OCI-LY3 (cell line): ENCODE data around the gene TMCC3.

Source experiments
- H2AFZ ChIP-seq: fragments of 200-600, 300-600 bp; shearing (Covaris generic); 2 replicates; pipeline ENCODE4 v1.6.0; 2014; ENCODE audit warnings: antibody characterized with exemption, low read depth, low read length
- H3K27ac ChIP-seq: fragments of 200-600, 300-600 bp; sonication (generic); 2 replicates; pipeline ENCODE4 v1.5.1; 2014; ENCODE audit warnings: mild to moderate bottlenecking, low read length, moderate library complexity, mixed read lengths
- H3K27me3 ChIP-seq: fragments of 200-600, 300-600 bp; sonication (generic); 2 replicates; pipeline ENCODE4 v1.6.1; 2014; ENCODE audit warnings: low read depth, low read length, mixed read lengths
- H3K36me3 ChIP-seq: fragments of 200-600, 300-600 bp; sonication (generic); replicated peaks from 2 replicates; pipeline ENCODE3; 2014; ENCODE audit warnings: low read depth, low read length, mixed read lengths
- H3K4me1 ChIP-seq: fragments of 300-600, 200-600 bp; sonication (generic); 2 replicates; pipeline ENCODE4 v1.6.1; 2014; ENCODE audit warnings: low read length, mixed read lengths
- H3K4me2 ChIP-seq: fragments of 200-600, 300-600 bp; sonication (generic); 2 replicates; pipeline ENCODE4 v1.6.1; 2014; ENCODE audit warnings: low read length, mixed read lengths
- H3K4me3 ChIP-seq: fragments of 300-600, 200-600 bp; sonication (generic); 2 replicates; pipeline ENCODE4 v1.5.1; 2014; ENCODE audit warnings: antibody characterized with exemption, mild to moderate bottlenecking, low read length, moderate library complexity
- H3K79me2 ChIP-seq: fragments of 300-600, 200-600 bp; shearing (Covaris generic); 2 replicates; pipeline ENCODE4 v1.6.1; 2014; ENCODE audit warnings: mild to moderate bottlenecking, low read length, mixed read lengths
- H3K9ac ChIP-seq: fragments of 300-600, 200-600 bp; shearing (Covaris generic); 2 replicates; pipeline ENCODE4 v1.6.0; 2014; ENCODE audit warnings: mild to moderate bottlenecking, low read length, moderate library complexity
- H3K9me3 ChIP-seq: fragments of 200-600, 300-600 bp; shearing (Covaris generic); 2 replicates; pipeline ENCODE4 v1.6.1; 2014; ENCODE audit warnings: low read length, mixed read lengths; ENCODE audit not compliant: insufficient read depth
- H4K20me1 ChIP-seq: fragments of 200-600, 300-600 bp; sonication (generic); 2 replicates; pipeline ENCODE4 v1.6.1; 2016; ENCODE audit warnings: low read length, mixed read lengths; ENCODE audit not compliant: insufficient read depth
- EZH2phosphoT487 ChIP-seq: fragments of 200-600 bp; shearing (Covaris generic); IDR thresholded peaks from 2 replicates; pipeline ENCODE4 v1.6.1; 2018; ENCODE audit warnings: antibody characterized with exemption, mixed run types, low read depth
- TF ChIP-seq, protein P1 (sequence below): fragments of 200-600, 300-600 bp; sonication (generic); IDR thresholded peaks from 2 replicates; pipeline ENCODE4 v1.5.1; 2014; ENCODE audit warnings: antibody characterized with exemption, low read length, low read depth

TMCC3 gene

DNA sequence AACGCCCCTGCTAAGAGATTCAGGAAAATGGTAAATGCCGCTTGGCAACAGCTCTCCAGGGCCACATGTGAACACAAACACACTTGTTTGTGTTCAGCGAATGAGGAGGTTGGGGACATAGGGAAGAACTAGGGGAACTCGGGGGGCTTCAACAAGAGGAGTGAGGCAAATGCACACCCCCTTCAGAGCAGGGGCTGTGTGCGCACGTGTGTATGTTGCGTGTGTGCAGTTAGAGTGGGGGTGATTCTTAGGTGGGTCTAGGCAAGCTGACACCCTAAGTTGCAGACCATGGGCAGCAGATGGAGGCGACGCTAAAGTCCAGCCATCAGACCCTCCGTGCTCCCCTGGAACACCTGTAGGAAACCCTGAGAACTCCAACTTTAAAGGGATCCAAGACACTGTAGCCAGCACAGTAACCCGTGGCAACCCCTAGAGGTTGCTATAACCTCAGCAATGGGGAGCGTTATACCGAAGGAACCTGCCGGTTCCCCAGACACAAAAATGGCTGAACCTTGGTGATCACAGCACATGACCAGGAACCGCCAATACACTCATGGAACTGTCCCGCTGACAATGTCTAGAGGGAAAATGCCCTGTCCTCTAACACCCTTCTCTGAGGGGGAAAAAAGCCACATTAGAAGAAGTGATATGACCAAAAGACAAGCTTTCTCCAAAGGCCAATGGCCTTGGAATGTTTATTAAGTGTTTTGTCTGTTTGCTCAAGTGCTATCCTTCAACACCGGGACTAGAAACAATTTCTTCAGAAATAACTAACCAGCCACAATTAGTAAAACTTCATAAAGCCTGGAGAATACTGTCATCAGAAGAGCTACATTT lies 104.2 kb downstream of the TMCC3 start:
- TF ChIP-seq EZH2phosphoT487: no peak
- TF ChIP-seq, protein P1, sequence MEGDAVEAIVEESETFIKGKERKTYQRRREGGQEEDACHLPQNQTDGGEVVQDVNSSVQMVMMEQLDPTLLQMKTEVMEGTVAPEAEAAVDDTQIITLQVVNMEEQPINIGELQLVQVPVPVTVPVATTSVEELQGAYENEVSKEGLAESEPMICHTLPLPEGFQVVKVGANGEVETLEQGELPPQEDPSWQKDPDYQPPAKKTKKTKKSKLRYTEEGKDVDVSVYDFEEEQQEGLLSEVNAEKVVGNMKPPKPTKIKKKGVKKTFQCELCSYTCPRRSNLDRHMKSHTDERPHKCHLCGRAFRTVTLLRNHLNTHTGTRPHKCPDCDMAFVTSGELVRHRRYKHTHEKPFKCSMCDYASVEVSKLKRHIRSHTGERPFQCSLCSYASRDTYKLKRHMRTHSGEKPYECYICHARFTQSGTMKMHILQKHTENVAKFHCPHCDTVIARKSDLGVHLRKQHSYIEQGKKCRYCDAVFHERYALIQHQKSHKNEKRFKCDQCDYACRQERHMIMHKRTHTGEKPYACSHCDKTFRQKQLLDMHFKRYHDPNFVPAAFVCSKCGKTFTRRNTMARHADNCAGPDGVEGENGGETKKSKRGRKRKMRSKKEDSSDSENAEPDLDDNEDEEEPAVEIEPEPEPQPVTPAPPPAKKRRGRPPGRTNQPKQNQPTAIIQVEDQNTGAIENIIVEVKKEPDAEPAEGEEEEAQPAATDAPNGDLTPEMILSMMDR: peak; percentile 79

DNA sequence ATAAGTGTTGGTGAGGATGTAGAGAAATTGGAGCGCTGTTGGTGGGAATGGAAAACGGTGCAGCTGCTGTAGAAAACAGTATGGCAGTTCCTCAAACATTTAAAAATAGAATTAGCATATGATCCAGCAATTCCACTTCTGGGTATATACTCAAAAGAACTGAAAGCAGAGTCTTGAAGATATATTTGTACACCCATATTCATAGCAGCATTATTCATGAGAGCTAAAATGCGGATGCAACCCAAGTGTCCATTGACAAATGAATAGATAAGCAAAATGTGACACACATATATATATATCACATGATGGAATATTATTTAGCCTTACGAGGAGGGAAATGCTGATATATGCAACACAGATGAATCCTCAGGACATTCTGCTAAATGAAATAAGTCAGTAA lies 106.0 kb downstream of the TMCC3 start:
- H4K20me1 ChIP-seq: no peaks in the 10 kb centered on the region
- H3K27me3 ChIP-seq: no peaks in the 10 kb centered on the region
- H3K4me3 ChIP-seq: no peak overlapping the region
- no peaks in the 10 kb centered on the region for H3K79me2 ChIP-seq
- peaks cover 8% of the 10 kb centered on the region for H3K36me3 ChIP-seq
- no peak overlapping the region for H2AFZ ChIP-seq
- TF ChIP-seq EZH2phosphoT487: no peak
- TF ChIP-seq, protein P1: no peak
- no peak overlapping the region for H3K4me2 ChIP-seq
- no peak overlapping the region for H3K27ac ChIP-seq
- H3K4me1 ChIP-seq: peaks cover 3% of the 10 kb centered on the region; the same call in 1 of the 2 replicates
- H3K9me3 ChIP-seq: peaks cover 19% of the 10 kb centered on the region
- no peak overlapping the region for H3K9ac ChIP-seq

More for the DNA sequence above, 104.2 kb downstream of the TMCC3 start:
- no peaks in the 10 kb centered on the region for H3K79me2 ChIP-seq
- no peak overlapping the region for H3K4me3 ChIP-seq
- H3K36me3 ChIP-seq: peaks cover 8% of the 10 kb centered on the region
- H3K9me3 ChIP-seq: peaks cover 19% of the 10 kb centered on the region
- H3K4me2 ChIP-seq: peak overlapping the region; percentile 38
- H3K9ac ChIP-seq: peak overlapping the region; percentile 13; the same call in 1 of the 2 replicates
- no peak overlapping the region for H3K27ac ChIP-seq
- H2AFZ ChIP-seq: peak overlapping the region; percentile 87
- no peaks in the 10 kb centered on the region for H3K27me3 ChIP-seq
- peaks cover 3% of the 10 kb centered on the region; the same call in 1 of the 2 replicates for H3K4me1 ChIP-seq
- no peaks in the 10 kb centered on the region for H4K20me1 ChIP-seq

DNA sequence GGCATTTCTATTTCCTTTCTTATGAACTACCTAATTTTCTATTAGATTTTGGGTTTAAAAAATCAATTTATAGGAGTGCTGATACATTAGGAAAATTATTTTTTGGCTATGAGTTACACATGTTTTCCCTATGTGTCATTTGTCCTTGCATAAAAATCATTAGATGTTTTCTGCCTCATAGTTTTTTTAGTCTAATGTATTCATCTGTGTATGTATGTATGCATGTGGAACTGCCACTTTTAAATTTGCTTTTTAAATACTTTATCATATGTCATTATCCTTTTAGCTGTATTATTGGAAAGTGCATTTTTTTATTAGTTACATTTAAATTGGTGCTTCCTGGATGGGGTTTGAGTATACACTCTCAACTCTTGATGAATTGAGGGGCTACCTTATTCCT lies 112.0 kb downstream of the TMCC3 start:
- no peak overlapping the region for H3K4me2 ChIP-seq
- no peaks in the 10 kb centered on the region for H3K79me2 ChIP-seq
- H4K20me1 ChIP-seq: no peaks in the 10 kb centered on the region
- H3K4me1 ChIP-seq: no peaks in the 10 kb centered on the region
- no peaks in the 10 kb centered on the region for H3K9me3 ChIP-seq
- H3K4me3 ChIP-seq: no peak overlapping the region
- H3K27me3 ChIP-seq: no peaks in the 10 kb centered on the region
- no peaks in the 10 kb centered on the region for H3K36me3 ChIP-seq
- no peak overlapping the region for H2AFZ ChIP-seq
- H3K27ac ChIP-seq: no peak overlapping the region
- TF ChIP-seq EZH2phosphoT487: no peak
- TF ChIP-seq, protein P1: no peak
- no peak overlapping the region for H3K9ac ChIP-seq

DNA sequence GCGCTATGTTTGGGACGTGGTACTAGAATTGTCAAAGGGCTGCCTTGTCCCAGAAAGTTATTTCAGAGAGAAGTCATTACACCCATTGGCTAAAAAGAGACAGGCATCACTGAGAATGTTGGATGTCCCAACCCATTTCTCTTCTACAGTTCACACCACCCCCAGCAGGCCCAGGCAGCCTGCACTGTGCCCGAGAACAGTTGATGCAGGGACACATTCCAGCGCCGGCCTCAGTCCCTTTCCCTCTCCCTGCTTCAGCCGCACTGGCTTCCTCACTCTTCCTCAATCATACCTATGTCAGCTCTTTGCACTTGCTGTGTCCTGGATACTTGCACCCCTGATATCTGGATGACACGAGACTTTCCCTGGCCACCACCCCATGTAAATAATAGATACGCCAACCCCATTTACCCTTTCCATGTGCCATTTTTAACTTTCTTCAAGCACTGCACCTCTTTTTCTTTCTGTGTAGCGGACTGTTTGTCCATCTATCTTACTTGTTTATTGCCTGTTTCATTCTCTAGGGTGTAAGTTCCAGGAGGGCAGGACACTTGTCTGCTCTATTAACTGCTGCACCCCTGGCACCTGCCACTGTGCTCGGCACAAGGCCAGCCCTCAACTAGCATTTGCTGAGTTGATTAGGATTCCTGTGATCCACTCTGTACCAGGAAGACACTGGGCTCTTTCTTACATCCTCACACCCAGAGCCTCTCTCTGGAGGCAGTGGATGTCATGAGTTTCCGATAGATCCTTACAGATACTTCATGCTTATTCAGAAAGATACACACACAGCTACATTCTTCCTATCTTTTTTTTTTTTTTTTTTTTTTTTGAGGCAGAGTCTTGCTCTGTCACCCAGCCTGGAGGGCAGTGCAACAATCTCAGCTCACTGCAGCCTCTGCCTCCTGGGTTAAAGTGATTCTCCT lies 114.1 kb downstream of the TMCC3 start:
- H3K27me3 ChIP-seq: no peaks in the 10 kb centered on the region
- H3K9me3 ChIP-seq: no peaks in the 10 kb centered on the region
- H3K9ac ChIP-seq: no peak overlapping the region
- TF ChIP-seq, protein P1: no peak
- no peak for TF ChIP-seq EZH2phosphoT487
- no peak overlapping the region for H2AFZ ChIP-seq
- no peak overlapping the region for H3K27ac ChIP-seq
- no peak overlapping the region for H3K4me3 ChIP-seq
- no peak overlapping the region for H3K4me2 ChIP-seq
- H3K4me1 ChIP-seq: peaks cover 4% of the 10 kb centered on the region; the same call in 1 of the 2 replicates
- H4K20me1 ChIP-seq: no peaks in the 10 kb centered on the region
- no peaks in the 10 kb centered on the region for H3K36me3 ChIP-seq
- H3K79me2 ChIP-seq: no peaks in the 10 kb centered on the region
